H1 (cell line): ENCODE results near the gene SERTAD2. TPM values are rescaled to one million over a fixed set of nuclear protein-coding genes. Genes with fewer than 3 reads are reported as not detected.

ENCODE experiments used
- CHD2 ChIP-seq: IDR thresholded peaks from 2 replicates; pipeline ENCODE4 v1.6.1; 2012; ENCODE audit warnings: low read length, improper control_type of control experiment
- POU5F1 ChIP-seq: IDR thresholded peaks from 2 replicates; pipeline ENCODE4 v1.6.1; 2011; ENCODE audit warnings: low read depth, mild to moderate bottlenecking, low read length, moderate library complexity
- polyA plus RNA-seq, 7 experiments: library from polyadenylated mRNA; depleted of rRNA in 3 of 7; stranded (reverse) in 5 of 7; unstranded in 2 of 7; fragments of >200 nt in 5 of 7; fragments of 200-250 nt in 2 of 7; gene quantifications; 1 replicate in 5 of 7; 2 replicates in 1 of 7; 4 replicates in 1 of 7; pipeline versions ENCODE4 v1.2.1 to v1.2.3, GENCODE V29; 2011 to 2013; ENCODE audit warnings: missing spikeins in 2 of 7, mixed read lengths in 2 of 7
- total RNA-seq: library from RNA; stranded (reverse); fragmentation: NEBNext Ultra II Directional; extraction: Animal tissue kit (Norgen Biotek cat#: 25700); gene quantifications from 2 replicates; pipeline ENCODE4 v1.2.1, GENCODE V29; 2021

The SERTAD2 gene
- total and polyA plus RNA-seq, 2 of the 8 experiments (the other 6 are each of a cell fraction or from before 2014, with no cell fraction given), result 2.9 to 4.5 TPM

- no peak for TF ChIP-seq POU5F1
- no peak for TF ChIP-seq CHD2
Measured at GRCh38 chr2:64646007-64646880, 7.5 kb downstream of the SERTAD2 start (continued).
